GM19397 (cell line): ENCODE measurements around the gene NAA25.

Source experiments
- ATAC-seq: cut with Tn5 transposase; IDR thresholded peaks from one replicate; pipeline ENCODE4 v1.9.1; 2021; ENCODE audit warnings: mild to moderate bottlenecking, moderate library complexity; ENCODE audit not compliant: unreplicated experiment

NAA25 gene

DNA sequence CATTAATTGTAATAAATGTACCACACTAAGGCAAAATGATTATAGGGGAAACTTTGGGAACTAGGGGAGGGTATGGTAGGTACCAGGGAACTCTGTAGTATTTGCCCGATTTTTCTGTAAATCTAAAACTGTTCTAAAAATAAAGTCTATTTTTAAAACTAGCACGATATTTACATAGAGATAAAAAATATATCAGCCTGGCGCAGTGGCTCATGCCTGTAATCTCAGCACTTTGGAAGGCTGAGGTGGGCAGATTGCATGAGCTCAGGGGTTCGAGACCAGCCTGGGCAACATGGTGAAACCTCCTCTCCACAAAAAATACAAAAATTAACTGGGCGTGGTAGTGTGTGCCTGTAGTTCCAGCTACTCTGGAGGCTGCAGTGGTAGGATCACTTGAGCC is 128.0 kb downstream of the NAA25 start:
- no peak for ATAC-seq

DNA sequence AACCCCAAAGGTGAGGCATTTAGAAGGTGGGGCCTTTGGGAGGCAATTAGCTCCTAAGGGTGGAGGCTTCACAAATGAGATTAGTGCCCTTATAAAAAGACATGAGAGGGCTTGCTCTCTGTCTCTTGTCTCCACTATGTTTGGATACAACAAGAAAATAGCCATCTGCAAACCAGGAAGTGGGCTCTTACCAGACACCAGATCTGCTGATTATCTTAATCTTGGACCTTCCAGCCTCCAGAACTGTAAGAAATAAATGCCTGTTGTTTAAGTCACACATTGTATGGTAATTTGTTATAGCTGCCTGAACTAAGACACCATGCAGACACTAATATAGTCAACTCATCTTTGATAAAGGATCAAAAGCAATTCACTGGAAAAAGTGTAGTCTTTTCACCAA is 130.0 kb downstream of the NAA25 start:
- no peak for ATAC-seq

GRCh38 chr12:111976860-111977259 is 131.7 kb downstream of the NAA25 start:
- no peak for ATAC-seq
